Islet of Langerhans (tissue), 1 donor: ENCODE data around the gene BRI3.

Source experiments
- FAIRE-seq: peaks from one replicate; lab custom pipeline; 2011; peaks lifted over from hg19 to GRCh38; lab: Jason Lieb, UNC

Gene BRI3

DNA sequence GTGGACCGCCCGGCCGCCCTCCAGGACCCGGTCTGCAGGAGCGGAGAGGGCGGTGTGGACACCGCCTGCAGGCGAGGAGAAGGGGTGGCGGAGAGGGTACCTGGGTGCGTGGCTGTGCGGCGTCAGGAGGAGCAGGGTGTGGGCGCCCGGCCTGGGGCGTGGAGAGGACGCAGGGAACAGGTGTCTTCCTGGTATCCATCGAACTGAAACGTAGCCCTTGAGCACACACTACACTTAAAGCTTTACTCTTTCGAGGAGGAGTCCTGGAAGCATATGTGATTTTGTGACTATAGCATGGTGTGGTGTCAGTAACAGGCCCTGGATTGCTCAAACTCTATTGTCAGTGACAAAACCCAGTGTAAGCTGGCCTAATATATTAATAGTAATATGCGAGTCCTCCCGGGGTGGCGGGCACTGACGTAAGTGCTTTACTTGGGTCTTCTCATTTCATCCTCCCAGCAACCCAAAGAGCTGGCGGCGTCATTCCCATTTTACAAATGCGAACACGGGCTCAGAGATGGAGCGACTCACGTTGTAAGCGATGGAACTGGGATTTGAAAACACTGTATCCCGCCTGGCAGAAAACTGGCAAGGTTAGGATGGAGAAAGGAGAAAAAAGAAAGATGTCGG lies 28.9 kb upstream of the BRI3 start:
- FAIRE-seq, result no peak

DNA sequence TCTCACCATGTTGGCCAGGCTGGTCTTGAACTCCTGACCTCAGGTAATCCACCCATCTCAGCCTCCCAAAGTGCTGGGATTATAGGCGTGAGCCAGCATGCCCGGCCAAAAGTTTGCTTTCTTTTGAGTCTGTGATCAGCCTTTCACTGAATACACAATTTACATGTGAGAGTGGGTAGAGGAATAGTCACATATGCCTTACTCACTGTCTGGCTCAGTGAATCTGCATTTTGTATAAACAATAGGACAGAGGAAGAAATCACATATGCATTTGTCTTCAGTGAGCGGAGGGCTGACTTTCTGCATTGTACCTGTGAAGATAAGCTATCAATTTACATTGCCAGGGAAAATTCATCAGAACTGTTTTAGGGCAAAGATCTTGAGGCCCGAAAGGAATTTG lies 27.0 kb upstream of the BRI3 start:
- FAIRE-seq, result no peak

DNA sequence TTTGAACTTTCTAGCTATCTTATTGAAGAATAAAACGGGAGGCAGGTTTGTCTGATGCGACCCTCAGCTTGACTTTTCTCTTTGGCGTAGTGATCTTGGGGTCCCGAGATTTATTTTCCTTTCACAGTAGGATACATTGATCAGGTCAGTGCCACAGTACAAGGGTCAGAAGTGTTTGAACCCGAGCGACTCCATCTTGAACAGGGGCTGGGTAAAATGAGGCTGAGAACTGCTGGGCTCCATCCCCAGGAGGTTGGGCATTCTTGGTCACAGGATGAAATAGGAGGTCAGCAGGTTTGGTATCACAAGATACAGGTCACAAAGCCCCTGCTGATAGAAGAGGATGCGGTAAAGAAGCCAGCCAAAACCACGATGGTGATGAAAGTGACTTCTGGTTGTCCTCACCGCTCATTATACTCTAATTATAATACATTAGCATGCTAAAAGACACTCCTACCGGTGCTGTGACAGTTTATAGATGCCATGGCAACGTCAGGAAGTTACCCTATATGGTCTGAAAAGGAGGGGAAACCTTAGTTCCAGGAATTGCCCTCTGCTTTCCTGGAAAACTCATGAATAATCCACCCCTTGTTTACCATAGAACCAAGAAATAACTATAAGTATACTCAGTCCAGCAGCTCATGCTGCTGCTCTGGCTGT lies 26.4 kb upstream of the BRI3 start:
- FAIRE-seq, result no peak

DNA sequence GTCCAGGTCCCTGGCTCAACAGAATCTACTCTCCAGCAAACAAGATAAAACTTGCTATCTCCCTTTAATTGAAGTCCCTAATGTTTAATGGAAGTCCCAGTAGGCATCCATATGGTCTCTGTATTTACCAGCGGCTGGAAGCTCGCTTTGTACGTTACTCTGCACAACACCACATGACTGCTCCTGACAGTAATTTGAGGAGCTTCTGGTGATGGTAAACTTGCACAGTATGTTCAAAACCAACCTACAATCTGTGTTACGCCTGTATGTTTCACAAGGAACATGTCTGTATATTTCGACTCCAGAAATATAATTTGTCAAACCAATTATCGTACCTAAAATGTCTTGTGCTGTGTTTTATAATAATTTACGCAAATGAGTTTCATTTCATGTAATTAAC lies 25.1 kb upstream of the BRI3 start:
- no peak for FAIRE-seq

DNA sequence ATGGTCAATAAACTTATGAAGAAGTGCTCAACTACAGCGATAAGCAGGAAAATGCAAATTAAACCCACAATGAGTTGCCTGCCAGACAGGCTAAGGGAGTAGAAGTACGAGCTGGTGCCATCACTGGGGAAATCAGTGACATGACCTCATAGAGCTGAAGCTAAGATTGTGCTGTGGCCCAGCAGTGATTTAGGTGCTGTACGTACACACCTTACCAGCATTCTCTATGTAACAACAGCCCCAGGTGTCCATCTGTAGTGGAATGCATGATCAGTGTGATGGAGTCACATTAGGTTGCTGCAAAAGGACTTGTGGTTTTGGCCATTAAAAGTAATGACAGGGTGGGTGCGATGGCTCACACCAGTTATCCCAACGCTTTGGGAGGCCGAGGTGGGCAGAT lies 23.8 kb upstream of the BRI3 start:
- no peak for FAIRE-seq

DNA sequence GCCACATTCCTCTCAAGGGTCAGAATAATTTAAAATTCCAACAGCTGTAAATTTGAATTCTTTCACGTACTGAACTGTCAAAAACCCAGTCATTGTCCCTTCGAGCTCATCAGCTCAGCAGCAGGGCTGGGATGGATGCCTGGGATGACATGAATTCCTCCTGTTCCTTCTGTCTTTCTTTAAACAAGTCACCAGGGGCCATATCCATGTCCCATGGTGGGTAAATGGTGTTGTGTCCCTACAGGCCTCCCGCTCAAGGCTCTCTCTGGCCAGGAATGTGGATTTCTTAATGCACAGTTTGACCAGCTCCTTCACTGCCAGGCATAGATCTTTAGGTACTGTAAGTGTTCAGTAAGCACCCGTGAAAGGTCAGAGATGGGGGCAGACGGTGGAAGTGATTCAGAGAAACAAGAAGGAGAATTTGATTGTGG lies 15.6 kb upstream of the BRI3 start:
- no peak for FAIRE-seq

DNA sequence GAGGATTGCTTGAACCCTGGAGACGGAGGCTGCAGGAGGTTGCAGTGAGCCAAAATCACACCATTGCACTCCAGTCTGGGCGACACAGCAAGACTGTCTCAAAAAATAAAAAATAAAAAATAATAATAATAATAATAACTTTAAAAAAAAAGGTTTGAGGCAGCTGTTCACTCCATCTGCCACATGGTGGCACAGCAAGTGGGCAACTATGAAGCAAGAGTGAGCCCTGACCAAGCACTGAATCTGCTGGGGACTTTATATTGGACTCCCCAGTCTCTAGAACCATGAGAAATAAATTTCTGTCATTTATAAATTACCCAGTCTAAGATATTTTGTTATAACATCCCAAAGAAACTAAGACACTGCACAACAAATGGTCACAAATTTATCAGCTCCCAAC lies 14.6 kb upstream of the BRI3 start:
- no peak for FAIRE-seq

DNA sequence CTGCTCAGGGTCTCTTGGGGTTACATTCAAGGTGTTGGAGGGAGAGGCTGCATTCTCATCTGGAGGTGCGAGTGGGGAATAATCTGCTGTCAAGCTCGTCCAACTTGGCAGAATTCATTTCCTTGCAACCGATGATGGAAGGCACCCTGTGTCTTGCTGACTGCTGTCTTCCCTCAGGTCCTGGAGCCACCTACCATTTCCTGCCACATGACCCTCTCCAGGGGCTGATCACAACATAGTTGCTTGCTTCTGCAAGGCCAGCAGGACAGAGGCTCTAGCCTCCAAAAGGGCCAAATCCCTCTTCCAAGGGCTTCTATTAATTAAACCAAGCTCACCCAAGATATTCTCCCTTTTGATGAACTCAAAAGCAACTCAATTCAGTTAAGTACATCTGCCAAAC lies 14.2 kb upstream of the BRI3 start:
- no peak for FAIRE-seq

DNA sequence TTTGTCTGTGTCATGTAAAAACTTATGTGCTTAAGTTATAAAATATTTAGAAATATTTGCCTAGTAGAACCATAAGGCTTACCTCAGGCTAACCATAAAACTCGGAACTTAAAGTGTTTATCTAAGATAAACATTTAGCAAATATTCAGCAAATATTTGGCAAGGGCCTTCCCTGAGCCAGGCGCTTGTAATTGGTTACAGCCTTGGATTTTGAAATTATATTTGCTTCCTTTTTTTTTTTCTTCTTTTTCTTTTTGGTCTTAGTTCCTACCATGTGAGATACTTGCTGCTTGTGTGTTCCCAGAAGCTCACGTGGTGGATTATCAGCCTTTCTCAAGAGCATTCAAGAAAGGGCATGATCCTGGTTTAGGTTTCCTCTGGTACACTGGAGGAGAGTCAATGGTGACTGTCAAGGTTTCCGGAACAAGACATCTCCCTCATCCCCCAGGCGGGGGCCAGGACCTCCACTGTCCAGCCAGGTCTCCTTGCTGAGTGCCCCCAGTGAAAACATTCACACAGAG lies 5.2 kb upstream of the BRI3 start:
- FAIRE-seq, result peak; percentile 27

DNA sequence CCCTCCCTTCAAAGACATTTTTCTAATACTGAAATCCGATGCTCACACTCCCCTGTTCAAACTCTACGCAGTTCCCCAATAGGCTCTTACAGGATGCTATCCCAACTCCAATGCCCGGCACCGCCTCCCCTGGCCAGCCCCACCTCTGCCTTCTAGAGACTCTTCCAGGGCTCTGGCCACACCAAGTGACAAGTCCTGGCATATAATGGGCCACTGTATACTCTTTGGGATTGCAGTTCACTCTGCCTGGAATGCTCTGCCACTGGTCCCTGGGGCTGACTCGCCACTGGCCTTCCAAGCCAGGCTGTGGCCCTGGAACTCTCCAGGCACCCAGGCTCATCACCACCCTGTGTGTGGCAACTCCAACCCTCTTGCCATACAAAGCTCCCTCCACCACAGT lies 3.1 kb upstream of the BRI3 start:
- no peak for FAIRE-seq

DNA sequence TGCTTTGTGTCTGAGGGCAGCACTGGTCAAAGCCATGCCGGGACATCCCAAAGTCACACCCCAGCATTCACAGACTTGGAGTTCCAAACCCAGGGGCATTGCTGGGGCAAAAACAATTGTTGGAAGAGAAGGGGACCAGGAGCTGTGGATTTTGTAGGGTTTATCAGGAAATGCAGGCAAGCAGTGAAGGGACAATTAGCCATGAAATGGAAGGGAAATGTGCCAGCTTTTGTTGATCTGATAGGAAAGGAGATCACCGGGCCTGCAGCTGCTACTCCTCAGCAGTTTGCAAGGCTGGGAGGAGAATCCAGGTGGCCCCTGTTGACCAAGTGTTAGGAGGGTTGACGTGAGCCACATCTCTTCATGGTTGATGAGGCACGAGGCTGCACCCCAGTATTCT lies 2.5 kb upstream of the BRI3 start:
- FAIRE-seq, result no peak

DNA sequence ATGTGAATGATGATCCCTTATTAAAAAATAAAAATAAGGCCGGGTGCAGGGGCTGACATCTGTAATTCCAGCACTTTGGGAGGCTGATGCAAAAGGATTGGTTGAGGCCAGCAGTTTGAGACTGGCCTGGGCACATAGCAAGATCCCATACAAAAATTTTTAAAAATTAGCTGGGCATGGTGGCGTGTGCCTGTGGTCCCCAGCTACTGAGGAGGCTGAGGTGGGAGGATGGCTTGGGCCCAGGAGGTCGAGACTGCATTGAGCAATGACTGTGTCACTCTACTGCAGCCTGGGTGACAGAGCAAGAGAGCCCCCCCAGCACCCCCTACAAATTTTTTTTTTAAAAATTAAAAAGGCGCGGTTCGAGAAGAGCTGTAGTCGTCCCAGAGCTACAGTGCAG lies 1.2 kb upstream of the BRI3 start:
- no peak for FAIRE-seq

DNA sequence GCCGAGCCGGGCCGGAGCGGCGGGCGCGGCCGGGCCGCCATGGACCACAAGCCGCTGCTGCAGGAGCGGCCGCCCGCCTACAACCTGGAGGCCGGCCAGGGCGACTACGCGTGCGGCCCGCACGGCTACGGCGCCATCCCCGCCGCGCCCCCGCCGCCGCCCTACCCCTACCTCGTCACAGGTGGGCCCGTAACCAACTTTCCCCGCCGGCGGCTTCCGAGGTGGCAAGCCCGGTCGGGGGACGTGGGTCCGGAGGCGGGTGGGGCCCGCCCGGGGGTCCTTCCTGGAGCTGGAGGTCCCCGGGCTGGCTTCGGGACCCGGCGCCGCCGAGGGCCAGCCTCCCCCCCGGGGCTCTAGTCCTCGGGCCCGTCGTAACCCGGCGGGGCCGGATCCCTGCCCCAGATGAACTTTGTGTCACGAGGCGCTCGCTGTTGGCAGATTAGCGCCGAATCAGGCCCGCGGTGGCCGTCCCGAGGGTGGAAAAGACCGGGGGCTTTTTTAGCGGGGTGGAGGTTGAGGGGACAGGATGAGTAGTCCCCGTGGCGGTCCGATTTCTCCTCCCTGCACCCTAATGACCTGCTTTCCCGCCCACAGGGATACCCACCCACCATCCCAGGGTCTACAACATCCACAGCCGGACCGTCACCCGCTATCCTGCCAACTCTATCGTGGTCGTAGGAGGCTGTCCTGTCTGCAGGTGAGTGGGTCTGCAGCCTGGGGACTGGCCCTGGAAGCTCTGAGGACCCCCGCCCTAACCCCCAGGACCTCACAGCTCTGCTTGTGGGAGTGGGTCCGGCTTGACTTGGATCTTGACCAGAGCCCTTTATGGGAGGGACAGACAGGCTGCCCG lies 496 bp downstream of the BRI3 start:
- FAIRE-seq, result no peak

DNA sequence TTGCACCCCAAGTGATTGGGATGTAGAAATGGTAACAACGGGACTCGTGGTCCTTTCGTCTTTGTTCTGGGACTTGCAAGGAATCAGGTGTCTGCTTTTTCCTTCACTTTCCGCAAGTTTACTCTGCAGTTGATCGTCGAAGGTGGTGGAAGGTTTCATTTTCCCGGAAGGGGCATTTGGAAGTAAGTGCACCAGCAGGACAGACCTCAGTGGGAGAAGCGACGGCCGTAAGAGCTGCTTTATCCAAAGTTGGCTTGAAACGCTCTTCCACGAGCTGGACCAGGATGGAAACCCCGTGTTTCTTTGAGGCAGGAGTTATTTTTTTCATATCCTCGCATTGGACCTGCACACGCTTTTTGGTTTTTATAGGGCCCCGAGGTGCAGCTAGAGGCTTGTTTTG lies 1.2 kb downstream of the BRI3 start:
- no peak for FAIRE-seq

DNA sequence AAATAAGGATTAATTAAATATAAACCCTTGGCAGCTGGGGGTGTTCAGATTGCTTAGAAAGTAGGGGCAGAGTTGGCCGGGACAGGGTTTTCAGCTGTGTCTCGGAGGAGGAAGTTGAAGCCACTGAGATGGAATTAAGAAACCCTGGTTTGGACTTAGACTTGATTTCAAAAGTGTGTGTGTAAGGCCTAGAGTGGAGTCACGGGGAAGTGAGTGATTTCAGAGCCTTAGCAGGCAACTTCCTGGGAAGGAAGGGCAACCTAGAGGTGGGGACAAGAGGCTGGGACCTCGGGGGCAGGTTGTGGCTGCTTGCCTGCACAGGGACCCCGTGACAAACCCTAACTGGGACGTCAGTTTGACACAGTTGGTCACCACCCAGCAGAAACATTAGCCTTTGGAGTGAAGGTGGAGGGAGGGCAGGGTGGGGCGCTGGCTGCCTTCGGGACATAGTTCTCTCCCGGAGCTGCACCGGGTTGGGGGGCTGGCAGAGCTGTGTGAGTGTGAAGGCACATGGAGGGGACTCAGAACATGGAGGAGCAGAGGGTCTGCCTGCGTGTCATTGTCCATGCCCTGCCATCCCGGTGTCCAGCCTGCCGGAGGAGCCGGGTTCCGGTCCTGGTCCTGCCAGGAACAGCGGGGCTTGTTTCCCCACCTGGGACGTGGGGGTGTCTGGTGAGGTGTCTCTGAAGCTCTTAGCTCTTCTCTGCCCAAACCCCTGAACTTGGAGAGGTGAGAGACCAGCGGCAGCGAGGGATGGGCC lies 1.8 kb downstream of the BRI3 start:
- FAIRE-seq, result no peak

DNA sequence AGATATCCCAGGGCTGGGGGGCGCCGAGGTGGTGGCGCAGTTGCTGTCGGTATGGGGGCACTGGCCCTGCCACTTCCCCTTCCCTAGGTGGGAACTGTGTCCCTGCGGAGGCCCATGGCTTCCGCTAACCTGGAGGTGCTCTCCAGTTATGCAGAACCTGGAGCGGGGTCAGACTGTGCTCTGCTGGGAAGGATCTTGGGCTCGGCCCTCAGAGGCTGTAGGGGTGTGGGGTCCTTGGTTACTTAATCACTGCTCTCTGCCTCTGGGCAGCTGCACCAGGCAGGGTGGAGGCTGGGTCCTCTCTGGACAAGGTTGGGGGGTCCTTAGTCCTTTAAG lies 2.4 kb downstream of the BRI3 start:
- FAIRE-seq, result no peak

DNA sequence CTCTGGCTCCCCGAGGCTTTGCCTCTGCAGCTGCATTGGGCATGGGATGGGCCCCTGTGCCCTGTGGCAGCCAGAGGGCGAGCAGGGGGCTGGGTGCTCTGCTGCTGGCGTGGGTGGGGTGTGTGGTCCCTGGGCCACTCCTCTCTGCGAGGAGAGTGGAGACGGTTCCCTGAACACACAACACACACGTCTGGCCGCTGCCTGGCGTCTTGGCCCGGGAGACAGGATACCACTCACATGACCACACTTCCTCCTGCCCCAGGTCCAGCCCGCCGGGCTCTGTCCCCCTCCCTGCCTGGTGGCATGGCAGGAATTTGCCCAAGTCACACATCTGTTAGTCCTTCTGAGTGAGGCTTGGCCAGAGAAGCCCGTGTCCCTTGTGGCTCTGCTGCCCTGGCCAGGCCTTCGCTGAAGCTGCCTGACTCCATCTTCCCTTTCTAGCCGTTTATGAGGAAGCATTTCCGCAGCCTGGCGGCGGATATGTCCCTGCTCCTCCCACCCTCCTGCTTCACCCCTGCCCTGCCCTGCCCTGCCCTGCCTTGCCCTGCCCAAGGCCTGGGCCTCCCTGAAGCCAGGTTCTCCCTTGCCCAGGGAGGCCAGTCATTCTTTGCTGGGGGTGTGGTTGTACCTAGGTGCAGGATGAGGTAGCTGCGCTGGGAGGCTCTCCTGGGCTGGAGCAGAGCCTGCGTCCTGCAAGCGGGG lies 3.0 kb downstream of the BRI3 start:
- FAIRE-seq, result no peak

DNA sequence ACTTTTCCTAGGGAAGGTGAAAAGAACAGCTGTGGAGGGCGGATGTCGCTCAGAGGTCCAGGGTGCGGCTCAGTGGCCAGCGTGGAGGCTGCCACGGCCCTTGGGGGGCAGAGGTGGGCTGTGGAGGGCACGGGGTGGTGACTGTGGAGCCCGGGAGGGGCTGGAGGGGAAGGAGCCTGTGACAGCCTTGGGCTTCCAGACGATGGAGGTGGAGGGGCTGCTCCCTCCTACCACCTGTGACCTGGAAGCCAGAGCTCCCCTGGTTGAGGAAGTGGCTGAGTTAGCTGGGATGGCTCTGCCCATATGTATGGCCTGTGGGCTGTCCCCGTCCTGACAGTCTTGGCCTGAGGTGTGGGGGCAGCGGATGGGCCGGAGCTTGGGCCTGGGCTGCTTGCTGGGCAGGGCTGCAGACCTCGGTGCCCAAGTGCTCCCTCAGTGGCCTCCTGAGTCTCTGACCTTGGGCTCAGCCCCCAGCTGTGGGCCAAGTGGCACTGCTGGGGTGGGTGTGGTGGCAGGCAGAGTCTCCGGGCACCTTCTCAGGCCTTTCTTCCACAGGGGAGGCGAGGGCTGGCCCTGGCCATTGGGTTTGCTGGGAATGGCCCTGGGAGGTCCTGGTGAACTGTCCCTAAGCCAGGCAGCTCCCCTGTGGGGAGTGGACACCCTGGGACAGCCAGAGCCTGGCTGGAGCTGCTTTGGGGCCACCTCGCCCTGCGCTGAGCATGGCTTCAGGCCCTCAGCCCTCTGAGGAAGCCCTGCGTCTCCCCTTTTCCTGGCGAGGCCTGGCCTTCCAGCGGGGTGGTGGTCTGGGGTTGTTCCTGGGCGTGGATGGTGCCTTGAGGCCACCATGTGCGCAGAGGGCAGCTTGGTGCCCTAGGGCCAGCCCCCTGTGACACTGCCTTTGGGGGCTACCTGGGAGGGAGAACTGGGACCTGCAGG lies 3.9 kb downstream of the BRI3 start:
- FAIRE-seq, result no peak

DNA sequence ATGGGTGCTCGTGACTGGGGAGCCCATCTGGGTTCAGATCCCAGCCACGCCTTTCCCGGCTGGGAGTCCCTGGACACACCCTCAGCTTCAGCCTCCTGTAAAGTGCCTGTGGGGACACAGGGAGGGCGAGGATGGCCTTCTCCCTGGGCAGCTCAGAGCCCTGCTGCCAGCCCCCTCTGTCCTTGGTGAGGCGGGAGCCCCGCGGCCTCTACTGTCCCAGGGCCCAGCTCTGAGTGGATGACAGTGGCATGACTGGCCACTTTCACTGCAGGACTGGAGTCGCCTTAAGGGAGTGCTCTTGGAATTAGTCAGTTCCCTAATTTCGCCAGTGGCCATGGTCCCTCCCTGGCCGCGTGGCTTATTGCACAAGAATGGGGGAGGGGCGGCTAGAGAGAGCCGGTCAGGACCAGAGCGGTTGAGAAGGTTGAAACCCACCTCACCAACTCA lies 4.6 kb downstream of the BRI3 start:
- FAIRE-seq, result no peak

DNA sequence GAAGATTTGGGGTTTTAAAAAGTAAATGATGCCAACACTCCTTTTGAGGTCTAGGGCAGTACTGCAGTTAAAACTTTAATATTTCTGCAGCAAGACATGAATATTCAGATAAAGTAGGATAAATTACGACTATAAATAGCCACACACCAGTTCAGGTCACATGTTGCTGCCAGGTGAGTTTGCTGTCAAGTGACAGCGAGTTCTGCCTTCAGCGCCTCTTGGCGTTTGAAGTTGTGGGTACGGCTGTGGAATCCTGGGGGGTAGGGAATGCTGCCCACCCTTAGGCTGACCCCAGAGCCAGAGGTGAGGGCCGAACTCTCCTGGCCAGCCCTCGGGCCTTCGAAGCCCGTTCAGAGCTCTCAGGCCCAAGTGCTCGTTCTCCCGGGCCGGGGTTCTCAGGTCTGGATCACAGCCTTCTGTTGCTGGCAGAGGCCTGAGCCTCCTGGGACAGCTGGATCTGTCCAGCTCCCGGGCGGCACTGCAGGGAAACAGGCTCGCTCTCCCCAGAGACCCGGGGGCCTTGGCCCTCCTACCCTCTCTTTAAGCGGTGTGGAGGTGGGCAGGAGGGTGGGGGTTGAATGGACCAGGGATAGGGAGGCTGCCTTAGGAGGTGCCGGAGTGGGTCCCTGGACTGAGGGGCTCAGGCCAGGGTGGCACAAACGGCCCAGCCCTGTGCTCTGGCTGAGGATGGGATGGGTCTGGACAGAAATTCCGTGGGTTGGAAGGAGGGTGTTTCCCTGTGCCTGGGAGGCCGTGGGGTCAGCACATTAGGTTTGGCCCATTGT lies 5.4 kb downstream of the BRI3 start:
- no peak for FAIRE-seq
